Psoas muscle (tissue), 8 donors: ENCODE data around the gene RAB4B. TPM values are rescaled to one million over a fixed set of nuclear protein-coding genes. Genes with fewer than 3 reads are reported as not detected.

ENCODE experiments used
- ATAC-seq, 4 donors: fragments of 200-7000 bp; cut with Tn5 transposase; one replicate each; pipeline ENCODE4 v1.9.1; 2020; ENCODE audit warnings: moderate library complexity in 3 of 4, mild to moderate bottlenecking in 2 of 4
- DNase-seq, 2 donors: peaks; one replicate each; pipeline ENCODE4 v3.0.0-alpha.2; 2020
- H3K27ac ChIP-seq: fragments of 200-600 bp; one replicate; pipeline ENCODE4 v1.8.0; 2022
- H3K27me3 ChIP-seq, 3 donors: fragments of 200-600 bp in 1 of 3; one replicate each; pipeline versions ENCODE4 v1.6.1 to v1.8.0; 2013 to 2022; ENCODE audit warnings: low read length in 2 of 3, mild to moderate bottlenecking in 2 of 3, moderate library complexity in 1 of 3; ENCODE audit not compliant: insufficient read depth in 3 of 3
- H3K36me3 ChIP-seq, 2 donors: fragments of 200-600 bp in 1 of 2; one replicate each; pipeline versions ENCODE4 v1.6.1 to v1.8.0; 2013 to 2022; ENCODE audit warnings: low read depth in 1 of 2, mild to moderate bottlenecking in 1 of 2, moderate library complexity in 1 of 2; ENCODE audit not compliant: insufficient read depth in 1 of 2
- H3K4me1 ChIP-seq: fragments of 200-600 bp; one replicate; pipeline ENCODE4 v1.8.0; 2022
- H3K4me3 ChIP-seq: fragments of 200-600 bp; one replicate; pipeline ENCODE4 v1.8.0; 2022; ENCODE audit warnings: mild to moderate bottlenecking
- H3K9me3 ChIP-seq: fragments of 200-600 bp; one replicate; pipeline ENCODE4 v1.8.0; 2022
- WGBS, 3 donors: extraction: QIAGEN DNeasy Blood & Tissue Kit; methylation state at CpG; one replicate each; pipeline versions ENCODE4 v1.1.6 to v1.1.7; 2013; 5-methylcytosine and 5-hydroxymethylcytosine counted together
- intact Hi-C, 2 donors: fragments of 100-400 bp; cut with DNase I; formaldehyde crosslinking; loops; one replicate each; pipeline versions ENCODE4 v1.11.0 to v1.14.2; 2022
- polyA plus RNA-seq, 3 donors: library from polyadenylated mRNA; stranded (reverse); fragments of 200-250 nt; gene quantifications; one replicate each; pipeline ENCODE4 v1.2.3, GENCODE V29; 2013
- total RNA-seq, 4 donors: library from RNA; stranded (reverse); fragmentation: NEBNext Ultra II Directional in 2 of 4; extraction: Animal tissue kit (Norgen Biotek cat#: 25700) in 2 of 4; gene quantifications; one replicate each; pipeline versions ENCODE4 v1.2.1 to v1.2.4, GENCODE V29; 2021 to 2023
- TF ChIP-seq, protein P1 (sequence below): fragments of 200-600 bp; IDR thresholded peaks from one replicate; pipeline ENCODE4 v1.8.0; 2022; ENCODE audit warnings: antibody characterized with exemption
- donor health status: healthy with polysubstance abuse.
- donor health status: DM: no; HTN: no; CAD: no; lungs with moderate emphysema.
- donor health status: Bipolar disorder and iron deficiency.
- donor health status: healthy.
- donor health status: DM: yes; HTN: yes; CAD: no.
- donor health status: DM: no; HTN: no; CAD: no.
- donor health status: DM: no; HTN: no; CAD: no.
- donor health status: DM: yes; HTN: yes; CAD: no.

RAB4B gene
- total and polyA plus RNA-seq, 7 donors, result 8.2 to 28.7 (median 14.5) TPM

DNA sequence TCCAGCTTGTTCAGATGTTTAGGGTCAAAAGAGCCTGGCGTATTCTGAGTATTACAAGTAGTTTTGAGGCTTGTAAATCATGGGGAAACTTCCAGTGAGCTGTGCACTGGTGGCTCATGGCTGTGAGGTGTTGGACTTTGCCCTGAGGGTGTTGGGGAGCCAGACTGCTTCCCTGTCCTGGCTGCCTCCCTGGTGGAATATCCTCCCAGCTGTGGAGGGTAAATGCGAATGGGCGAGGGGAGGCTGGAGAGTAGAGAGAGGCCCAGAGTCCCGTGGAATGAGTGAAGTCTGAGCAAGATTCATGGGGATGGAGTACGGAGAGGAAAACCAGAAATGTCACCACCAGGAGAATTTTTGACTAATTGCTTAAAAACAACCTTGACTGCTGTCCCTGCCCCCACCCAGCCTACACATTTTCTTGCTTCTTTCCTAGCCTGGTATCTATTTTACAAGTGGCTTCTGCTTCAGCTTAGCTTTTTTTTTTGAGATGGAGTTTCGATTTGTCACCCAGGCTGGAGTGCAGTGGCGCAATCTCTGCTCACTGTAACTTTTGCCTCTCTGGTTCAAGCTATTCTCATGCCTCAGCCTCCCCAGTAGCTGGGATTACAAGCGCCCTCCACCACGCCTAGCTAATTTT lies 23.3 kb upstream of the RAB4B start:
- ATAC-seq, result no peak
- no peak for DNase-seq
- Histone ChIP-seq H3K4me1 (peaks cover 15% of the 10 kb centered on the region), H3K27me3 (no peaks in the 10 kb centered on the region), H3K27ac (no peak overlapping the region), H3K9me3 (no peaks in the 10 kb centered on the region), H3K4me3 (no peak overlapping the region), H3K36me3 (peaks cover 0 to 51% of the 10 kb centered on the region in 2 donors)
- WGBS, 3 donors, result 80 to 87% (median 85%) methylated on average over 9 of the region's 9 CpGs
- TF ChIP-seq, protein P1, sequence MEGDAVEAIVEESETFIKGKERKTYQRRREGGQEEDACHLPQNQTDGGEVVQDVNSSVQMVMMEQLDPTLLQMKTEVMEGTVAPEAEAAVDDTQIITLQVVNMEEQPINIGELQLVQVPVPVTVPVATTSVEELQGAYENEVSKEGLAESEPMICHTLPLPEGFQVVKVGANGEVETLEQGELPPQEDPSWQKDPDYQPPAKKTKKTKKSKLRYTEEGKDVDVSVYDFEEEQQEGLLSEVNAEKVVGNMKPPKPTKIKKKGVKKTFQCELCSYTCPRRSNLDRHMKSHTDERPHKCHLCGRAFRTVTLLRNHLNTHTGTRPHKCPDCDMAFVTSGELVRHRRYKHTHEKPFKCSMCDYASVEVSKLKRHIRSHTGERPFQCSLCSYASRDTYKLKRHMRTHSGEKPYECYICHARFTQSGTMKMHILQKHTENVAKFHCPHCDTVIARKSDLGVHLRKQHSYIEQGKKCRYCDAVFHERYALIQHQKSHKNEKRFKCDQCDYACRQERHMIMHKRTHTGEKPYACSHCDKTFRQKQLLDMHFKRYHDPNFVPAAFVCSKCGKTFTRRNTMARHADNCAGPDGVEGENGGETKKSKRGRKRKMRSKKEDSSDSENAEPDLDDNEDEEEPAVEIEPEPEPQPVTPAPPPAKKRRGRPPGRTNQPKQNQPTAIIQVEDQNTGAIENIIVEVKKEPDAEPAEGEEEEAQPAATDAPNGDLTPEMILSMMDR, result no peak
- intact Hi-C loops, result loop anchor here in 1 of 2 donors (5.0 kb wide), 2 partner anchors 37 to 43 kb away; partner anchors contain the start of genes COQ8B, EGLN2 and ITPKC

DNA sequence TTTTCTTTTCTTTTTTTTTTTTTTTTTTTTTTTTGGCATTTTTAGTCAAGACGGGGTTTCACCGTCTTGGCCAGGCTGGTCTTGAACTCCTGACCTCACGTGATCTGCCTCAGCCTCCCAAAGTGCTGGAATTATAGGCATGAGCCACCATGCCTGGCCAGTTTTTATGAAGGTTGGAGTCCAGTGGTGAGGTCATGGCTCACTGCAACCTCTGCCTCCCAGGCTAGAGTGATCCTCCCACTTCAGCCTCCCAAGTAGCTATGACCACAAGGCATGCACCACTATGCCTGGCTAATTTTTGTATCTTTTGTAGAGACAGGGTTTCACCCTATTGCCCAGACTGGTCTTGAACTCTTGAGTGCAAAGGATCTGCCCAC lies 22.8 kb upstream of the RAB4B start:
- Histone ChIP-seq H3K4me3 (no peak overlapping the region), H3K27ac (no peak overlapping the region), H3K4me1 (peaks cover 15% of the 10 kb centered on the region), H3K9me3 (no peaks in the 10 kb centered on the region), H3K27me3 (no peaks in the 10 kb centered on the region), H3K36me3 (peaks cover 0 to 56% of the 10 kb centered on the region in 2 donors)
- TF ChIP-seq, protein P1, result no peak
- DNase-seq (no peak), ATAC-seq (no peak)
- WGBS, 3 donors, result 88 to 97% (median 94%) methylated on average over 3 of the region's 3 CpGs
- intact Hi-C loops, result no loop called here

DNA sequence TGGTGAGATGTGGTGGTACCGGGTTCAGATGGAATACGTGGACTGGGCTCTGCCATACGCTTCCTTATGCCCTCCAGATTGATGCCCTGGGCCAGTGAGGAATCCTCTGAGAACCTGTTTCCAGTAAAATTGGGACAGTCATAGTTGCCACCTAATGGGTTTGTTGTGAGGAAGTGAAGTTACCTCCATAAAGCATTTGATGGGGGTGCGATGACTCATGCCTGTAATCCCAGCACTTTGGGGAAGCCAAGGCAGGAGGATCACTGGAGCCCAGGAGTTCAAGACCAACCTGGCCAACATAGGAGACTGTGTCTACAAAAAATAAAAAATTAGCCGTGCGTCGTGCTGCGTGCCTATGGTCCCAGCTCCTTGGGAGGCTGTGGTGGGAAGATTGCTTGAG lies 22.3 kb upstream of the RAB4B start:
- intact Hi-C loops, result no loop called here
- Histone ChIP-seq H3K4me3 (no peak overlapping the region), H3K27me3 (no peaks in the 10 kb centered on the region), H3K4me1 (peaks cover 15% of the 10 kb centered on the region), H3K36me3 (peaks cover 0 to 62% of the 10 kb centered on the region in 2 donors), H3K27ac (no peak overlapping the region), H3K9me3 (no peaks in the 10 kb centered on the region)
- ATAC-seq (no peak), DNase-seq (no peak)
- TF ChIP-seq, protein P1, result no peak
- WGBS, 3 donors, result 96 to 98% (median 98%) methylated on average over 8 of the region's 8 CpGs

DNA sequence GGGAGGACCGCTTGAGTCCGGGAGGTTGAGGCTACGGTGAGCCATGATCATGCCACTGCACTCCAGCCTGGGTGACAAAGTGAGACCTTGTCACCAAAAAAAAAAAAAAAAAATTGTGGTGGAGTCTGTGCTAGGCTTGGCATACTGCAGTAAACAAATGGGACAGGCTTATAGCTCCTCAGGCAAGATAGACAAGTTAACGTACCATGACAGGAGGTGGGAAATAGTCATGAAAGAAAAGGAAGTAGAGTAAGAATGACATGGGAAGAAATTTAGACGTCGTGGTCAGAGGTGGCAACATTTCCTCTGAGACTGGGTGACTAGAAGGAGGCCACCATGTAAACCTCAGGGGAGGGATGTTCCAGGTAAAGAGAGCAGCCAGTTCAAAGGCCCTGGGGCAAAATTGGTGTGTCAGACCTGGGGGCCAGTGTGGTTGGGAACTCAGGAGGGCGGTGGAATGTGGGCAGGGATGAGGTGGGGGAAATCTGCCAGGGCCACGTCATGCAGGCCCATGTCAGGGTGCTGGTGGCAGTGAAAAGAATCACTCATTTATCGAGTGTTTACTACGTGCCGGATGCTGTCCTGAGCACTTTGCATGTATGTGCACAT lies 21.4 kb upstream of the RAB4B start:
- no peak for ATAC-seq

More for the DNA sequence above, 21.4 kb upstream of the RAB4B start:
- Histone ChIP-seq H3K4me3 (no peak overlapping the region), H3K27me3 (no peaks in the 10 kb centered on the region), H3K36me3 (peaks cover 0 to 70% of the 10 kb centered on the region in 2 donors), H3K9me3 (no peaks in the 10 kb centered on the region), H3K4me1 (peaks cover 15% of the 10 kb centered on the region), H3K27ac (no peak overlapping the region)
- no peak for DNase-seq
- WGBS, 3 donors, result 76 to 83% (median 79%) methylated on average over 11 of the region's 11 CpGs
- intact Hi-C loops, result no loop called here
- TF ChIP-seq, protein P1, result no peak
